Astrocyte (in vitro differentiated cells and primary cell): ENCODE data around the gene MRNIP. TPM values are rescaled to one million over a fixed set of nuclear protein-coding genes. Genes with fewer than 3 reads are reported as not detected.

Experiments used
- DNase-seq: peaks from one replicate; pipeline ENCODE4 v3.0.0-alpha.2; 2010; ENCODE audit warnings: low read depth
- FAIRE-seq: peaks from 2 replicates; lab custom pipeline; 2011; peaks lifted over from hg19 to GRCh38; lab: Jason Lieb, UNC
- H2AFZ ChIP-seq: 2 replicates; pipeline ENCODE4 v1.6.0; 2012; ENCODE audit warnings: low read depth, low read length, inconsistent platforms
- H3K27ac ChIP-seq: 2 replicates; pipeline ENCODE4 v1.5.1; 2011; ENCODE audit warnings: low read depth, low read length, inconsistent platforms
- H3K27me3 ChIP-seq: 2 replicates; pipeline ENCODE4 v1.6.0; 2011; ENCODE audit warnings: low read length, inconsistent platforms; ENCODE audit not compliant: insufficient read depth
- H3K36me3 ChIP-seq: 2 replicates; pipeline ENCODE4 v1.5.1; 2011; ENCODE audit warnings: low read length, inconsistent platforms; ENCODE audit not compliant: insufficient read depth
- H3K4me1 ChIP-seq: 2 replicates; pipeline ENCODE4 v1.5.1; 2011; ENCODE audit warnings: low read length, inconsistent platforms; ENCODE audit not compliant: insufficient read depth
- H3K4me2 ChIP-seq: 2 replicates; pipeline ENCODE4 v1.6.0; 2012; ENCODE audit warnings: low read length, inconsistent platforms
- H3K4me3 ChIP-seq: 2 replicates; pipeline ENCODE4 v1.5.1; 2011; ENCODE audit warnings: low read depth, mild to moderate bottlenecking, low read length, inconsistent platforms; ENCODE audit not compliant: insufficient read depth
- H3K79me2 ChIP-seq: 2 replicates; pipeline ENCODE4 v1.6.0; 2012; ENCODE audit warnings: mild to moderate bottlenecking, low read length, inconsistent platforms; ENCODE audit not compliant: insufficient read depth
- H3K9ac ChIP-seq: 2 replicates; pipeline ENCODE4 v1.6.0; 2012; ENCODE audit warnings: mild to moderate bottlenecking, low read length, inconsistent platforms
- H3K9me3 ChIP-seq: 2 replicates; pipeline ENCODE4 v1.5.1; 2012; ENCODE audit warnings: low read depth, mild to moderate bottlenecking, low read length, inconsistent platforms; ENCODE audit not compliant: insufficient read depth
- H4K20me1 ChIP-seq: 2 replicates; pipeline ENCODE4 v1.6.0; 2012; ENCODE audit warnings: low read length, inconsistent platforms; ENCODE audit not compliant: insufficient read depth
- H3K27ac Mint-ChIP-seq: one replicate; pipeline ENCODE4 v1.8.0; 2021; ENCODE audit warnings: mild to moderate bottlenecking, mixed read lengths; ENCODE audit not compliant: unreplicated experiment
- H3K27me3 Mint-ChIP-seq: one replicate; pipeline ENCODE4 v1.8.0; 2021; ENCODE audit warnings: low read depth, mixed read lengths; ENCODE audit not compliant: unreplicated experiment
- H3K36me3 Mint-ChIP-seq: one replicate; pipeline ENCODE4 v1.8.0; 2021; ENCODE audit warnings: low read depth, mixed read lengths; ENCODE audit not compliant: unreplicated experiment
- H3K4me1 Mint-ChIP-seq: one replicate; pipeline ENCODE4 v1.8.0; 2021; ENCODE audit warnings: low read depth, mixed read lengths; ENCODE audit not compliant: unreplicated experiment
- H3K4me3 Mint-ChIP-seq: one replicate; pipeline ENCODE4 v1.8.0; 2021; ENCODE audit warnings: mild to moderate bottlenecking, moderate library complexity, mixed read lengths; ENCODE audit not compliant: unreplicated experiment
- H3K9me3 Mint-ChIP-seq: one replicate; pipeline ENCODE4 v1.8.0; 2021; ENCODE audit warnings: mild to moderate bottlenecking, mixed read lengths; ENCODE audit not compliant: unreplicated experiment
- CTCF ChIP-seq: IDR thresholded peaks from 2 replicates; pipeline ENCODE4 v1.5.1; 2011; ENCODE audit warnings: low read depth, mild to moderate bottlenecking, inconsistent platforms, low read length, moderate library complexity; ENCODE audit not compliant: insufficient read depth
- EZH2 ChIP-seq: IDR thresholded peaks from 2 replicates; pipeline ENCODE4 v1.6.1; 2012; ENCODE audit warnings: mild to moderate bottlenecking, low read length, inconsistent platforms; ENCODE audit not compliant: insufficient read depth
- total RNA-seq: library from RNA; stranded (reverse); gene quantifications from 2 replicates; pipeline ENCODE4 v1.2.1, GENCODE V29; 2021

Gene MRNIP
- total RNA-seq, 1 donor from 2014 or later: 20.7 TPM

- Histone ChIP-seq H3K27ac (no peak overlapping the region), H3K4me2 (no peak overlapping the region), H3K27me3 (no peaks in the 10 kb centered on the region), H2AFZ (no peak overlapping the region), H3K36me3 (peaks cover 22% of the 10 kb centered on the region), H4K20me1 (no peaks in the 10 kb centered on the region), H3K9me3 (no peaks in the 10 kb centered on the region), H3K4me1 (no peaks in the 10 kb centered on the region), H3K4me3 (no peak overlapping the region), H3K9ac (no peak overlapping the region), H3K79me2 (no peaks in the 10 kb centered on the region)
- Mint-ChIP-seq H3K27ac (no peak overlapping the region), H3K36me3 (peaks cover 12% of the 10 kb centered on the region), H3K4me3 (no peak overlapping the region), H3K9me3 (no peaks in the 10 kb centered on the region), H3K4me1 (no peaks in the 10 kb centered on the region), H3K27me3 (no peaks in the 10 kb centered on the region)
- DNase-seq (no peak), FAIRE-seq (no peak)
- no peak for TF ChIP-seq EZH2
- no peak for TF ChIP-seq CTCF
Observed at GRCh38 chr5:179875741-179876609, 17.4 kb upstream of the MRNIP start.

GRCh38 chr5:179874536-179875292, 16.1 kb upstream of the MRNIP start:
- Mint-ChIP-seq H3K36me3 (peaks cover 17% of the 10 kb centered on the region), H3K4me1 (no peaks in the 10 kb centered on the region), H3K27me3 (no peaks in the 10 kb centered on the region), H3K9me3 (peaks cover 3% of the 10 kb centered on the region), H3K4me3 (no peak overlapping the region), H3K27ac (no peak overlapping the region)
- no peaks in the 10 kb centered on the region for H3K9me3 ChIP-seq
- peaks cover 24% of the 10 kb centered on the region for H3K36me3 ChIP-seq
- H3K27ac ChIP-seq: no peak overlapping the region
- no peaks in the 10 kb centered on the region for H3K79me2 ChIP-seq
- TF ChIP-seq CTCF (no peak), EZH2 (no peak)
- H3K9ac ChIP-seq: no peak overlapping the region
- no peak for DNase-seq
- H3K4me3 ChIP-seq: no peak overlapping the region
- H3K4me1 ChIP-seq: no peaks in the 10 kb centered on the region
- H3K27me3 ChIP-seq: no peaks in the 10 kb centered on the region
- no peak overlapping the region for H2AFZ ChIP-seq
- FAIRE-seq: no peak
- H3K4me2 ChIP-seq: no peak overlapping the region
- no peaks in the 10 kb centered on the region for H4K20me1 ChIP-seq
